ENCODE measurements around the gene KRTDAP.

KRTDAP gene

DNA sequence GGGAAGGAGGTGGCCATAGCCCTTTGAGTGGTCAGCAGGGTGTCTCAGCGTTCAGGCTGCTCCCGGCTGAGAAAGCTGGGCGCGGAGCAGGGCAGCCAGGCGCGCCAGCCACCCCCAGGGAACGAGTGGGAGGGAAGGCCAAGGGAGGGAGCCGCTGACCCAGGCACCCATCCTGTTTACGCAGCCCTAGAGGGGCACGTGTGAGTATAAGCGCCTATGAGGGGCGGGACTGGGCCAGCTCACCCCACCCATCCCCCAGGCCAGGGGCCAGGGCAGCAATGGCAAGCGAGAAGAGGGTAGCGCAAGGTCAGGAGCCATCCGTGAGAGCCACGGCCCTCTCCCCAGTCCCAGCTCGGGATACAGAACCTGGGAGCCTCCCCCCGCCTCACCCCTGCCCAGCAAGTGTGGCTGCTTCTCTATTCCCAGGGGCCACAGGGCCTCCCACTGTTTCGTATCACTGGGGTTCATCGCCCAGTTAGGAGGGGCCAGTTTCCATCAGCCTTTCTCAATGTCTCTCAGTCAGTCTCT lies 24.1 kb upstream of the KRTDAP start:
- no peak overlapping the region for H3K4me3 ChIP-seq
- TF ChIP-seq Cebpa-rat (IDR thresholded peaks at IDR 0.05) = no peak
- peaks cover 17% of the 10 kb centered on the region for H3K4me1 ChIP-seq
- no peak overlapping the region for H3K27ac ChIP-seq
- H3K4me2 ChIP-seq = no peak overlapping the region
- no peaks in the 10 kb centered on the region; the same call in 1 of the 2 replicates for H4K20me1 ChIP-seq
- H3K9ac ChIP-seq = no peak overlapping the region
- peaks cover 23% of the 10 kb centered on the region for H3K27me3 ChIP-seq
- H3K9me3 ChIP-seq = no peaks in the 10 kb centered on the region
- no peaks in the 10 kb centered on the region for H3K36me3 ChIP-seq

DNA sequence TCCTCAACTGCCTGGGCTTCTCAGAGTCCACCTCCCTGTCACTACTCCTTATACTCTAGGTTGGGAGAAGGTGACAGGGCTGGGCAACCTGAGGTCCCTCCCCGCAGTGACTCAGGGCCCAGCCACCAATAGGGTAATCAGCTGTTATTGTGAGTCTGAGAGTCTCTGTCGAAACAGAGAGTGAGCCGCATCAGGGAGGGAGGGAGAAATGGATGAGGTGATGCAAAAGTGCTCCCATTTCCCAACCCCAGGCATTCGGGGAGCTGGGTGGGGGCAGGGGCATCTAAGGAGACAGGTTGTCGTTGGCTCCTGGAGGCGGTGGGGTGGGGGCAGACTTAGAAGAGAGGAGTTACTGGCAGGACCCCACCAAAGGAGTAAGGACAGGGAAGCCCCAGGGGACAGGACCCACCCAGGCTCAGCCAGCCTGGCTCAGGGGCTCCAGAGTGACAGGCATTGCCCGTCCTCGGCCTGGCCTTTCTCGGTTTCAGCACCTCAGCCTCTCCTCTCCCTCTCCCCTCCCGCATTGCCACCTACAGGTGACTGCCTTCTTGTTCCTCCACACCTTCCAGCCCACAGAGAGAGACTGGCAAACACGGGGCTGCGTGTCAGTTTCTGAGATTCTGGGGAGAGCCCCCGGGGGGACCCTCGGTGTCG lies 23.5 kb upstream of the KRTDAP start, which contains the start of gene DMKN:
TSS of gene DMKN (minus strand) at position 22 of the 654 bp plus-strand sequence. CDS start 174 bp downstream, outside the sequence.
- no peak within 1 kb of the TSS for H3K4me2 ChIP-seq
- no peaks in the 10 kb centered on the region; the same call in 1 of the 2 replicates for H4K20me1 ChIP-seq
- H3K27ac ChIP-seq = no peak within 1 kb of the TSS
- H3K27me3 ChIP-seq = peaks cover 29% of the 10 kb centered on the region
- H3K9ac ChIP-seq = no peak within 1 kb of the TSS
- no peak for TF ChIP-seq Cebpa-rat (IDR thresholded peaks at IDR 0.05)
- H3K4me1 ChIP-seq = peaks cover 17% of the 10 kb centered on the region
- H3K36me3 ChIP-seq = no peaks in the 10 kb centered on the region
- no peak within 1 kb of the TSS for H3K4me3 ChIP-seq
- H3K9me3 ChIP-seq = no peaks in the 10 kb centered on the region

DNA sequence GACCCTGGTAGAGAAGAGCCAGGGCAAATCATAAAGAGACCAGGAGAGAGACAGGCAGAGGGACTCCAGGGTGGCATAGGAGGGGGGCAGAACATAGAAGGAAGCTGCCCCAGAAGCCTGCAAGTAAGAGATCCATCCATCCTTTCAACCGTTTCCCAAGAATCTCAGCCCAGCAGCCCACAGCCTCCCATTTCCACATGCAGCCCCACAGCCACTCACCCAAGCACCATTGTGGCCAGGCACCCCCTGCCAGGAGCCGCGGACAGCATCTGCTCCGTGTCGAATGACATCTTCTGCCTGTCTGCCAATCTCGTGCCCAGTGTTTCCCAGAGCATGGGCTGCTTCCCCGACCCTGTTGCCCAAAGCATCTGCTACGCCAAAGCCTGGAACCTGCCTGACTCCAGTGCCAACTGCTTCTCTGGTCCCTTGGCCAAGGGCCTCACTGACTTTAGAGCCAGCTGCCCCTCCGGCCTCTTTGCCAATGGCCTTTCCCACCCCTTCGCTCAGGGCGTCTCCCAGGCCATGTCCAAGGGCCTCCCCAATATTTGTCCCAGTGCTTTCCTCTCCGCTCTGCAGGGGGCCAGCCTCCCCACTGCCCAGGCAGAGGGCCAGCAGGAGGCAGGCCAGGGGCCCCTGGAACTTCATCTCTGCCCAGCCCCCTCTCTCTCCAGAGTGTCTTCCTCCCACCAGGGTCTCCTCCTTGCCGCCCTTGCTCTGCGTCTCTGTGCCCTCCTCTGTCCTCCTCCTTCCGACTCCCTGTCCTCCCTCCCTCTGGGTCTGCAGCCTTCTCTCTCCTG lies 22.8 kb upstream of the KRTDAP start:
- Histone ChIP-seq H3K4me2 (no peak overlapping the region), H3K4me1 (peaks cover 17% of the 10 kb centered on the region), H3K4me3 (no peak overlapping the region), H3K9ac (no peak overlapping the region), H3K27ac (no peak overlapping the region), H3K27me3 (peaks cover 36% of the 10 kb centered on the region), H3K36me3 (no peaks in the 10 kb centered on the region), H4K20me1 (no peaks in the 10 kb centered on the region; the same call in 1 of the 2 replicates), H3K9me3 (no peaks in the 10 kb centered on the region)
- no peak for TF ChIP-seq Cebpa-rat (IDR thresholded peaks at IDR 0.05)

DNA sequence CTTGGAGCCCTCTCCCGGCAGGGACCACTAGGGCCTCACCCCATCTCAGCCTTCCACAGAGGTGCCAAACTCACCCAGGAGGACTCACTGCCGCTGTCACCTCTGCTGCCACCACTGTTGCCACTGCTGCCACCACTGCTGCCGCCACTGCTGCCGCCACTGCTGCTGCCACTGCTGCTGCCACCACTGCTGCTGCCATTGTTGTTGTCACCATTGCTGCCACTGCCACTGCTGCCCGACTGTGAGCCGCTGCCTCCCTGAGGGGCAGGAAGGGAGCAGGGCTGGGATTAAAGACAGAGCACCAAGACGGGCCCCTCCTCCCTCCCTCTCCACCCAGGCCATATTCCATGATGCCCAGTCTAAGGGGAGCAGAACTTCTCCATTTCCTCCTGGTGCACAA lies 21.1 kb upstream of the KRTDAP start:
- H3K27me3 ChIP-seq = peaks cover 52% of the 10 kb centered on the region
- TF ChIP-seq Cebpa-rat (IDR thresholded peaks at IDR 0.05) = no peak

DNA sequence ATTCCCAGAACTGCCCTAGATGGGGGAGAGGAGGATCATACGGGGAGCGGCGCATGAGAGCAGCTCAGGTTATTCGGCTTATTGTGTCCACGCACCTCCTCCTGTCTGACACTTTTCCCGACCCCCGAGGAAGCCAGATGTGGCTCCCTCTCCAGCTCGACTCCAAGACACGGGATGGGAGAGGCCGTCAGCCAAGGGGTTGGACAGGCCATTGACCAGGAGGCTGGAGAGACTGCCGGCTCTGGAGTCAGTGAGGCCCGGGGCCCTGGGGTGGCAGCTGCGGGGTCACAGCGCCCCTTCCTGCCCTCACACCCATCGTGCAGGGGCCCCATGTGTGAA lies 20.3 kb upstream of the KRTDAP start:
- Histone ChIP-seq H3K9me3 (no peaks in the 10 kb centered on the region), H3K4me1 (peaks cover 17% of the 10 kb centered on the region), H3K4me3 (no peak overlapping the region), H3K27me3 (peaks cover 59% of the 10 kb centered on the region), H3K4me2 (peak overlapping the region; percentile 46), H3K9ac (no peak overlapping the region), H3K27ac (no peak overlapping the region), H3K36me3 (no peaks in the 10 kb centered on the region), H4K20me1 (no peaks in the 10 kb centered on the region; the same call in 1 of the 2 replicates)
- TF ChIP-seq Cebpa-rat (IDR thresholded peaks at IDR 0.05) = no peak

More for the DNA sequence above, 21.1 kb upstream of the KRTDAP start:
- Histone ChIP-seq H3K4me1 (peaks cover 17% of the 10 kb centered on the region), H3K9me3 (no peaks in the 10 kb centered on the region), H4K20me1 (no peaks in the 10 kb centered on the region; the same call in 1 of the 2 replicates), H3K27ac (no peak overlapping the region), H3K36me3 (no peaks in the 10 kb centered on the region), H3K4me2 (no peak overlapping the region), H3K9ac (no peak overlapping the region), H3K4me3 (no peak overlapping the region)

DNA sequence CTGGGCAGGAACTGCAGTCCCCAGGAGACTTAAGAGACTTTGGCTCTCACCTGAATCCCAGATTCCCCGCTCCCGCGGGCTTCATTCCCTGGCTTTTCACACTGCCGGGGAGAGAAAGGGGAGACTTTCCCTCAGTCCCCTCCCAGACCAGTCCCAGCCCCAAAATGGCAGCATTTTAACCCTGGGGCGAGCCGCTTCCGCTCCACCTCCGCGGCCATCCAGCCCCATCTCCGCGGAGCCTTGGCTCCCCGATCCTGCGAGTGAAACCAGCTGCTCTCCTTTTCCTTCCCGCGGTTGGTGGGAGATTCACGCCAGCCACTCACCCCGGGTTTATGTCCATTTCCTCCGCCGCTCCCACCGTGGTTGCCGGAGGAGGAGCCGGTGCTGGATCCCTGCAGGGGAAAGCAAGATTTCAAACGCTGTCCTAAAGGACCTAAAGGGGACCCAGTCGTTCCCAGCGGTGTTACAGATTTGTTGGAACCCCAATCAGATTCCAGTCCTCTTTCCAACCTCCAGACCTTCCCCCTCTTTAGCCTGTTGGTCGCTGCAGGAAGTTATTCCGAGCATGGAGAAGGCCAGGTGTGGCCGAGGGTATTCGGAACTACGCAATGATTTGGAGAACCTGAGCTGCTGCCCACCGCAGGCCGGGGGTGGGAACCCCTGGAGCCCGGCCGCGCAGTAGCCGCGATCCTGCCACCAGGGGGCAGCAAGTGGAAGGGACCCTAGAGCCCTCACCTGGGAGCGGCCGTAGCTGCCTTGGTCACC lies 19.8 kb upstream of the KRTDAP start:
- Histone ChIP-seq H3K9me3 (no peaks in the 10 kb centered on the region), H3K4me2 (peak overlapping the region; percentile 46), H3K36me3 (no peaks in the 10 kb centered on the region), H3K27me3 (peaks cover 62% of the 10 kb centered on the region), H4K20me1 (no peaks in the 10 kb centered on the region; the same call in 1 of the 2 replicates), H3K27ac (no peak overlapping the region), H3K4me3 (no peak overlapping the region), H3K4me1 (peaks cover 17% of the 10 kb centered on the region), H3K9ac (no peak overlapping the region)
- no peak for TF ChIP-seq Cebpa-rat (IDR thresholded peaks at IDR 0.05)

DNA sequence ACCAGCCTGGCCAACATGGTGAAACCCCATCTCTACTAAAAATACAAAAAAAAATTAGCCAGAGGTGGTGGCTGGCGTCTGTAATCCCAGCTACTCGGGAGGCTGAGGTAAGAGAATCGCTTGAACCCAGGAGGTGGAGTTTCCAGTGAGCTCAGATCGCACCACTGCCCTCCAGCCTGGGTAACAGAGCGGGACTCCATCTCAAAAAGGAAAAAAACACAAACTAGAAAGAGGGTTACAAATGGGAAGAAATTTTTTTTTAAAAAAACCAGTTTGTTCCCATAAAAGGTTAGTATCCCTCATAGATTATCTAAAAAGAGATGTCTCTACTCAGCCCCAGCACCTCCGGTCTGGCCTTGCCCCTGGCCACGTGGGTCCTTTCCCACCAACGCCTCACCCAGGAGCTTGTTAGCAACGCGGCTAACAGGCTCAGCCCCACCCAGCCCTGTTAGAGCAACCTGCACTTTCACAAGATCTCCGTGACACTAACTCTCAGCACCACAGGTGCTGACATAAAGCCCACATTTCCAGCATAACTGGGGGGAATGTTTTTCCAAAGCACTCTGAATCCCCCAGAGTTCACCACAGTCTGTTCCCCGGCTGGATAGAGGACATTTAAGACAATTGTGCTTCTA lies 18.9 kb upstream of the KRTDAP start:
- H3K4me3 ChIP-seq = no peak overlapping the region
- H3K9ac ChIP-seq = no peak overlapping the region

DNA sequence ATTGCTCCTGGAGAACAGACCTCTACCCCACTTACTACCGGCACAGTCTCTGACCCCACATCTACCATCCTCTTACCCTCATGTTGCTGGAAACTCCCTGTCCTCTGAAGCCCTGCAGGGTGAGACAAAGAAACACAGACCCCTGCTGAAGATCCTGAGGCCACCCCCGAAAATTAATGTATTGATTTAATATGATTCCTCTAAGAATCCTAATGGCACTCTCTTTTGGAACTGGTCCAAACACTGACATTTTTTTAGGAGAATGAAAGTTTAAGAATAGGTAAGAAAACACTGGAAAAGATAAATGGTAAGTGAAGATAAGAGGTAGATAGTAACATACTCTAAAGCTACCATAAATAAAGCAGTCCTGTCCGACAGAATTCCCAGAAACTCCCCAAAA lies 17.9 kb upstream of the KRTDAP start:
- Histone ChIP-seq H3K4me1 (peaks cover 11% of the 10 kb centered on the region), H4K20me1 (no peaks in the 10 kb centered on the region), H3K4me2 (no peak overlapping the region), H3K4me3 (no peak overlapping the region), H3K36me3 (no peaks in the 10 kb centered on the region), H3K27ac (no peak overlapping the region), H3K9ac (no peak overlapping the region), H3K27me3 (peaks cover 62% of the 10 kb centered on the region), H3K9me3 (no peaks in the 10 kb centered on the region)
- TF ChIP-seq Cebpa-rat (IDR thresholded peaks at IDR 0.05) = no peak

More for the DNA sequence above, 18.9 kb upstream of the KRTDAP start:
- Histone ChIP-seq H3K4me2 (peak overlapping the region; percentile 46; the same call in 1 of the 2 replicates), H3K9me3 (no peaks in the 10 kb centered on the region), H3K36me3 (no peaks in the 10 kb centered on the region), H4K20me1 (no peaks in the 10 kb centered on the region; the same call in 1 of the 2 replicates), H3K4me1 (peaks cover 13% of the 10 kb centered on the region), H3K27me3 (peaks cover 62% of the 10 kb centered on the region), H3K27ac (no peak overlapping the region)
- TF ChIP-seq Cebpa-rat (IDR thresholded peaks at IDR 0.05) = no peak

DNA sequence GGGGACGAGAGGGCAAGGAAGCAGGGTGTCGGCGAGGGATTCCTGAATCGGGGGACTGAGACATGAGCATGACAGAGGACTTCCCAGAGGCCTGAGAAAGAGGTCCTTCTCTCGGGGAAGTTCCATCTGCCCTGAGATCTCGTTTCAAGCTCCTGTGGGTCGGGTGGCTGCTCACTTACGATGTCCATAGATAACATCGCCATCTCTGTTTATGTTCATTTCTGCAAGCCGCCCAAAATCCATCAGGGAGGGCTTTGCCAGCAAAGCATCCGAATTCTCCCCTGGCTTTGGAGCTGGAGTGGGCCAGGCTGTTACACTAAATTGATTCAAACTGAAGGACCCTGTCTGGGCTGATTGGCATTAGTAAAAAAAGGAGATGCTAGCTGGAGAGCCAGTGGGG lies 17.3 kb upstream of the KRTDAP start:
- Histone ChIP-seq H3K27me3 (peaks cover 62% of the 10 kb centered on the region), H4K20me1 (no peaks in the 10 kb centered on the region), H3K4me3 (no peak overlapping the region), H3K27ac (no peak overlapping the region), H3K4me1 (peaks cover 15% of the 10 kb centered on the region), H3K36me3 (no peaks in the 10 kb centered on the region), H3K9me3 (no peaks in the 10 kb centered on the region), H3K9ac (no peak overlapping the region), H3K4me2 (no peak overlapping the region)
- TF ChIP-seq Cebpa-rat (IDR thresholded peaks at IDR 0.05) = no peak

Measured in BLaER1 (cell line).